Hippocampal formation (tissue), 2 donors: ENCODE measurements around the gene ZBTB17.
"Not testable (repeated sequence)": the region's sequence is repeated elsewhere in the genome, so short reads cannot be mapped to it uniquely, and the experiment has no call there.

ENCODE experiments used
- DNase-seq, 2 donors: peaks; one replicate each; lab custom pipeline; 2025; lab: John Stamatoyannopoulos, UW

The ZBTB17 gene

DNA sequence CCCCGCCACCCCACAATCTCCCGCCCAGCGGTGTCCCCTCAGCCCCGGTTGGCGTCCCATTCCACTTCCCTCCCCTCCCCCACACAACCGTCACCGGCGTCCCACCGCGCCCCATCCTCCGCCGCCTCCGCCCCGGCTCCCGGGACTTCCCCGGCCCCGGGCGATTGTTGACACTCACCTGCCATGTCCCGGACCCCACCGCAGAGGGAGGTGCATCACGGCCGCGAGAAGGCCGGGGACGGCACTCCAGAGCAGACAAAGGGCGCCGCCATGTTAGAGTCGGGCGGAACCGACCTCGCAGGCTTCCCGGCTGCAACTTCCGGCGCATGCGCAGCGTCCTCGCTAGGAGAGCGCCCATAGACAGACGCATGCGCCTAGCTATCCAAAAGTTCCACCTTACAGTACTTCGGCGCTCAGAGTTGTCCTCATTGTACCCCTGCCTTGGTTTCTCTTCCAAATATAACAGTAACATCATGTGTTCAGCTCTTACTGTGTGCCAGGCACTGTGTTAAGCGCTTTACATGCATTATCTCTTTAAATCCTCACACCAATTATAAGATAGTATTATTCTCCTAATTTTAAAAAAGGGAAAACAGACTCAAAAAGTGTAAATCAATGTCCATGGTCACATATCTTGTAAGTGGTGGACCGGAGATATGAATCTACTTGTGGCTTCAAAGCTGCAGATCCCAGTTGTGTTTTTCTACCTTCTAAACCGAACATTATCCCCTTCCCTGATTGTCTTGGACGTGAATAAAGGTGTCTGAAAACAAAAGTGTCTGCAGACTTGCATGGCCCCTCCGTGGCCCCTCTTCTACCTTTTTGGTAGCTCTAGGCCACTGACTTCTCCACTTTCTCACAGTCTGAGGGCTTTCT lies at the start of gene ZBTB17:
ZBTB17 (minus strand) TSS at position 297 of the 876 bp plus-strand sequence. CDS start 27,606 bp downstream, outside the sequence.
- DNase-seq, result peak; percentile 83 to 90

DNA sequence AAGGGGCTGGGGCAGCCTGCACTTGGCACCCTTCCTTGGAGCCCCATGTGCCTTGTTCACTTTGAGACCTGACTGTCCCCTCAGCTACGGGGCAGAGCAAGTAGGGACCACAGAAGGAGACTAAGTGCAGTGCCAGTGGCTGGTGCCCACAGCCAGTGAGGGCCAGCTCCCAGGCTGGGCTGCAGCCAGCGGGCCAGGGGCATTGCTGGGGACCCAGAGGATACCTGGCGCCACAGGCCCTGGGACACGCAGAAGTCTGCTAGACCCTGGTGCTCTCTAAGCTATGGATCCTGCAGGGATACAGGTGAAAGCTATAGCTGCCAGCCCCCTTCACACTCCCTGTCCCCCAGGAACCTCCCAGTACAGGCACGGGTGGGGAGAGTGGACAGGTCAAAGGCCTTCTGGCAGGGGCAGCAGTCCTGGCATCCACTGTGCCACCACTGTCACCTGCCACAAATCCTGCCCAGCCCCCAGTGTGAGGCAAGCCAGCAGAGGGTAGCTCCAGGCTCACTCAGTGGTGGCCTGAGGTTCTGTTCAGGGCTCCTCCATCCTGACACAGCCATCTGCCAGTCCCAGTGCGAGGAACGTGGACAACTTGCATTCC lies 47.3 kb upstream of the ZBTB17 start:
- no peak for DNase-seq

DNA sequence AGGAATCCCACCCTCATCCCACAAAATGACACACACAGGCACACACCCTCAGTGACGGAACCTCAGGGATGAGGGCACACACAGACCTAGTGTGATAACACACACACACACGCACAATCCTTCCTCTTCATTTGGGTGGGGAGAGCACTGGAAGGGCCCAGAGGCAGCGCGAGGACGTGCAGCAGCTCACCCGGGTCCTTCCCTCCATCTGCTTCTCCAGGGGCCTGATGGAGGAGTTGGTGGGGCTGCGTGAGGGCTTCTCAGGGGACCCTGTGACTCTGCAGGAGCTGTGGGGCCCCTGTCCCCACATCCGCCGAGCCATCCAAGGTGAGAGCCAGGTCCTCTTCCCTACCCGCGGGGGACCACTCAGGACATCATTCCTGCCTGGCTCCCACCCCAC lies 46.5 kb upstream of the ZBTB17 start:
- no peak for DNase-seq

DNA sequence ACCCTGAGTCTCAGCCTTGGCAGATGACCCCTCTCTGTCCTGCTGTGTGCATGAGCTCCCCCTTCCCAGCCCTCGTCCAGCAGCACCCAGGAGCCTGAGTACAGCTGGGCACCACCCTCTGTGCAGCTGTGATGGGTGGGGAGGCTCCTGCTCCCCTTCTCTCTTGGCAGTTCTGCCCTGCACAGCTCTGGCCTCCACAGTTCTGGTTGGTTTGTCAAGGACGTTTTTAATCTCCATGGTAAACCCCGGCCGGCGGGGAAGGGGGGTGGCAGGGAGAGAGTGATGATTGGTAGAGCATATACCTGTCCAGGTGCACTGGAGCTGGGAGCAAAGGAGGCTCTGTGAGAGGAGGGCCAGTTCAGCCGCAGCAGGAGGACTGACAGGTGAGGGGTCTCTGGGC lies 45.8 kb upstream of the ZBTB17 start, which contains the start of gene CLCNKA:
CLCNKA (plus strand) TSS at position 356 of the 400 bp plus-strand sequence. CDS start 584 bp downstream, outside the sequence.
- DNase-seq, result no peak

DNA sequence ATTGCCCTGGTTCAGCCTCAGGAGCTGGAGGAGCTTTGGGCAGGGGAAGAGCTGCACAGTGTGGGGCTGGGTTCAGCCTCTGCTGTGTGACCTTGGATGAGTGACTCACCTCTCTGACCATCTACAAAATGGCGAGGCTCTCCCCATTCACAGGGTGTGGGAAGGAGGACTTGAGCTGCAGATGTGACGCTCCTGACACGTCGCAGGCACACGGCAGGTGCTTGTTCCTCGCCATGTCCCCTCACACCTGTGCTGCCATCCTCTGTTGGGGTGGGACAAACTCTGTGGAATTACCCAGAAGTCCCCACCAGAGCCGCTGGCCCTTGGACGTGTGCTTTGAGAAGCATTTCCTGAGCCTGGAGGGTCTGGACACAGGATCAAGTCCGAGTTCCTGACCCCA lies 45.0 kb upstream of the ZBTB17 start:
- not testable (repeated sequence) for DNase-seq

DNA sequence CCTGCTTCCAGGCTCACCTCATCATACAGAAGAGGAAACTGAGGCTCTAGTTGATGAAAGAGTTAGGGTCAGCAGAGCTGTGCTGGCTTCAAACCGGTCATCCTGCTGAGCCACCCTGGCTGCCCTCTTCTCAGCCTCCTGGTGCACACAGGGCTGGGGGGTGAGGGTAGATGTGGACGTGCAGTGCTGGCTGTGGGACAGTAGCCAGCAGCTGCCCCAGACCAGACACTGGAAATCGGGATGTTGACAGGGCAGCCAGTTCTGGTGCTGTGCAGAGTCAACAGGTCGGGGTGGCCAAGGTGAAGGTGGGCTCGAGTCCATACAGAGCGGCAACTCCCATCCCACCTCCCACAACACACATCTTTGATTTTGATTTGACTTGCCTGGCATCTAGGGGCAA lies 44.4 kb upstream of the ZBTB17 start:
- no peak for DNase-seq

DNA sequence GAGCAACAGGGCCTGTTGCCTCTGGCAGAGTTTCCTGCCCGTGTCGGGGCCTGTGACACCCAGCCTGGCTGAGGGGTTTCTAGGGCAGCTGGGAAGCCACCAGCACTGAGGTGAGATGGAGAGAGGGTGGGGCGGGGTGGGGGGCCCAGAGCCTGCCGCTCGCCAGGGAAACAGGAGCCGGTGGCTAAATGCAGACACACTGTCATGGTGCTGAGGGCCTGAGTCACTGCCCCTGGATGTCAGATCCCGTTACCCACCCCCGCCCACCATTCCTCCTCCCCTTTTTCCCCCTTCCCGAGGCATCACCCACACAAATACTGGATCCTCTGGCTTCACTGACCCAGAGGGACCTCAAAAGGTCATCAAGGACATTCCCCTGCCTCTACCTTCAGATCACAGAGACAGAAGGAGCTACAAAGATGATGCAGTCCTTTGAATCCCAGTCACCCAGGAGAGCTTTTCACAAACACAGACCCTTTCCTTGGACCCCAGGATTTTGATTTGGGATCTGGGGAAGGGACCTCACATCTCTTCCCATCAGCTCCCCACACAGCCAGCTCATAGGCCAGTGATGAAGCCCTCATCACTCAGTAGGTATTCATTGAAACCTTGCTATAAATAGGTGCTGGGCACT lies 43.9 kb upstream of the ZBTB17 start:
- no peak for DNase-seq

DNA sequence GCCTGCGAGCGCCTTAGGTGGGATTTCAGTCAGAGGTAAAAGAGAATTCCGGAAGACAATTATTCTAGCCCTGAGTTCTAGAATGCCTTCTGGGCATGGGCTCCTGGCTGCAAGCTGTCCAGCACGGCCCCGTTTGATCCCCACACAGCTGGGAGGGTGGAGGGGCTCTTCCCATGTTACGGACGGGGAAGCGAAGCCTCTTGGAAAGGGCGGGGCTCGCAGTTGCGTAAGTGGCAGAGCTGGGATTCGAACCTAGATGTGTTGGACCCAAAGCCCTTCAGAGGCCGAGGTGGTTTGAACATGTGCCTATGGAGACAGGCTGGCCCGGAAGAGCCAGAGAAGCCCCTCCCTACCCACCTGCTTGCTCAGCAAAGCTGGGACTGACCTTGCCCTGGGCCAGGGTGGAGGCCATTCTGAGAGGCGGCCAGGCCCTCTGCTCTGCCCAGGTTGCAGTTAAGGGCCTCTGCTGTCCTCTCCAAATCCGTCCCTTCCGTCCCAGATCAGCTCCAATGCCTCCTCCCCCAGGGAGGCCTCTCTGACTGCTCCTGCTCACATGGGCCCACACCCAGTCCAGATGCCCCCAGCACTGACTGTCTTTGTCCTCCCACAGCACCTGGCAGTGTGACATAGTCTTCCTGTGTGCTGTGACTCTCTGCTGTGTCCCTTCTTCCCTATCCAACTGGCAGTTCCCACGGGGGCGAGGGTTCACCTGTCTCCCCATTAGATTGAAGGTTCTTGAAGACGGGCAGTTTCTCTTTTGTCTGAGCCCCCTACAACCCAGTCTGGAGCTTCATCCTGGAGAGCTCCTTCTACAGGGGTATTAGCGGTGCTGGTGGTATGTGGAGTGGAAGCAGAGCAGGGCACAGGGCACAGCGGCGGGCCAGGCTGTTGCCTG lies 43.1 kb upstream of the ZBTB17 start:
- DNase-seq, result no peak

DNA sequence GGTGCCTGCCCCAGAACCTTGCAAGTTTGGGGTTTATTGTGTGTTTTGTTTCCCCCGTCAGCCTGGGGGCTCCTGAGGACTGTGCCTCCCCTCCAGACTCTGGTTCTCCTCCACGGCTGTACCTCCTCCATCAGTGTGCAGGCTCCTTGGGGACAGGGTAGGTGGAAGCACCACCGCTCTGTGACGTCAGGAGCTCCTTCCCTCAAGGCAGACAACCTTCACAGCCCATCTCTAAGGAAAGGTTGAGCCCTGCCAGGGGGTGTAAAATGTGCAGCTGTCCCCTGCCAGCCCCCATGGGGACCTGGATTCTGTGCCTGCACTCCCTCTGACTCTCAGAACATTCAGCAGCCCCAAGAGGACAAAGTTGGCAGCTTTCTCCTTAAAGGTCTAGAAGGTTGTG lies 42.4 kb upstream of the ZBTB17 start:
- DNase-seq, result no peak

DNA sequence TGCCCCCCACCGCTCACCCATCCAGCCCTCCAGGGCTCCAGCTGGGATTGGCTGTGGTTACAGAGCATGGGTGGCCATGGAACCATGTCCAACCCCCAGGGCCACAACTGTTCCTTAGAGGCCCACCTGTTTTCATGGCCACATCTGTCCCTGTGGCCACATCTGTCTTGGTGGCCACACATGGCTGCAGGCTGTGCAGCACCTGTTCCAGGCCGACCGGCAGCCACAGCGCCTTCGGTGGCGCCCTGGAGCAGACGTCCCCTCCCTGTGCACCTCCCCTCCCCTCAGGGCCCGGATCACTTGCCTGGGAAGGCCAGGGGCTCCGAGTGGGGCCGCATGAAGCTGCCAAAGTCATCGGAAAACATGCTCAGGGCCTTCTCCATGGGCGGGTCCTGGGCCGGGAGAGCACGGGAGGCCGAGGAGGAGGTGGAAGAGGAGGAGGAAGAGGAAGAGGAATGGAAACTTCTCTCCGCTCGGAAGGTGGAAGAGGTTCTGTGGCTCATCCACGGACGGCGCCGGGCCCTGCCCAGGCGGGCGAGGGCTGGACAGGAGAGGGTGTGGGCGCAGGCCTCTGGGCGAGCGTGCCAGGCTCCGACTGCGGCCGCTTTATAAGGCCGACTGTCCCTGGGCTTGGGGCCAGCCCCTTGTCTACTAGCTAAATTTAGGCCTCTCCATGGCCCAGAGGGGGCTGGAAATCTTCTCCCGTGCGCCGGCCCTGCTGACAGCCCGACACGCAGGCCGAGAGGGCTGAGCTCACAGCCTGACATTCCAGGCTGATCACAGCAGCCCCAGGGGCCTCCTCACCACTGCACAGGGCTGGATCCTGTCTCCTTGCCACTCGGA lies 41.8 kb upstream of the ZBTB17 start, which contains the start of gene HSPB7:
HSPB7 (minus strand) TSS at position 583 of the 843 bp plus-strand sequence; CDS start at position 503, 80 bp downstream.
- DNase-seq, result no peak

DNA sequence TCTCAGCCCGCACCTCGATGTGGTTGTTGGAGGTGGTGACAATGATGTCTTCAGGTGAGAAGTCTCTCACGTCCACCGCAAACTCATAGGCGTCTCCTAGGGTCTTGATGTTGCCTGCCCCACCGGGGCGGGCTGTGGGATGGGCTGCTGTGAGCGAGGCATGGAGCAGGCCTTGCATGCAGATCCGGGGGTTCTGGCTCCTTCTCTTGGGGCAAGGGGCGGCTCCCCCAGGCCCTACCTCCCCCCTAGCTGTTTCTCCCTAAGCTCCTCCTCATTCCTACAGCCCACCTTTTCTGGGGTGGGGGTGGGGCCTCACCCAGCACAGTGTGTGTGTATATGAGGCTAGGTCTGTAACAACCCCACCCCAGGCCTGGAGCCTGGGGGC lies 41.2 kb upstream of the ZBTB17 start:
- DNase-seq, result no peak

DNA sequence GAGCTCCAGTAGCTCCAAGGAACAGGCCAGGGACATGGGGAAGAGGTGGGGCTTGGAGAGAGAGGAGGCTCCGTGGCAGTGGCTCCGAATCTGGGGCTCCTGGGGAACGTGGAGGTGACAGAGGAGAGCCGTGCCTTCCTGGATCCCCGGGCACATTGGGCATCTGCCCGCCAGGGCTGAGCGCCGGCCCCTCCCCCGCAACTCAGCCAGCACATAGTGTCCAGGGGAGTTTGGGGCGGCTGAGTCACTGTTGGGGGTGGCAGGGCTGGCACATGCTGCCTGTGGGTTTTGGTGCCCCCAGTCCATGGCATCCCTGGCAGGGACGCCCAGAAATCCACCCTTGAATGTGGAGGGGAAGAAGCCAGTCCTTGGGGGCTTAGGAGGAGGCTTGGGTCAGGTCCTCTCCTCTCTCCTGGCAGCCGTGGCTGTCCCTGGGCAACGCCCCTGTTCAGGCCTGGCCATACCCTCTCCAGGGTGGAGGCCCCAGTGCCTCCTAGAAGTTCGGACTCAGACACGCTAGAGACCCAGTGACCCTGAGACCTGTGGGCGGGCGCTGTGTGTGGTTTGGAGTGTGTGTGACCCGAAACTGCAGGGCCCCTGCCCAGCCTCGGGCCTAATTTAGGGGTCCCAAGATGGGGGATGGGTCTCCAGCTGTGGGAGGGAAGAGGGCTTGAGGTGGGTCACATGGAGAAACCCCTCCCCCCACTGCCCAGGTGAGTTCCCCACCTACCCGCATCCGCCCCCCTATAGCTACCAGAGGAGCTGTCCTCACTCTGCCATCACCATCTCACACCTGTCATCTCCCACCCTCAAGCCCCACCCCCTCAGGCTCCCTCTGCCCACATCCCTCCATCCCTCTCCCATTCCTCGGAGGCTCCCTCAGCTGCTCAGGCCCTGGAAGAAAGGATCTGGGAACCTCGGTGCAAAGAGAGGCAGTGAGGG lies 40.3 kb upstream of the ZBTB17 start:
- DNase-seq, result no peak

DNA sequence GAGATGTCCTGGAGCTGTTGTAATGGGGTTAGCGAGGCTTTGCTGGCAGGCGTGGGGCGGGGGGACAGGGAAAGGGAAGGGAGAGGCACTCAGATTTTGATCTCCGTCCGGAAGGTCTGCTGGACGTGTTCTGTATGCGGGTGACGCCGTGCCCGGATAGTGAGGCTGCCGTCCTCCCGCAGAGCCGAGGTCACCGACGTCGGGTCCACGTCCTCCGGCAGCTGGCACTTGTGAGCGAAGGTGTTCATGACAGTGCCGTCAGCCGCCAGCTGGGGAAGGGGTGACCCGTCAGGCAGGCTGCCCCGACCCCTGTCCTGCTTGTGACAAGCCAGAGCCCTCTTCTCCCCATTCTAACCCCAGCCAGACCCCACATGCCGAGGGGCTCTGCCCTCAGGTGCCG lies 39.6 kb upstream of the ZBTB17 start:
- no peak for DNase-seq

DNA sequence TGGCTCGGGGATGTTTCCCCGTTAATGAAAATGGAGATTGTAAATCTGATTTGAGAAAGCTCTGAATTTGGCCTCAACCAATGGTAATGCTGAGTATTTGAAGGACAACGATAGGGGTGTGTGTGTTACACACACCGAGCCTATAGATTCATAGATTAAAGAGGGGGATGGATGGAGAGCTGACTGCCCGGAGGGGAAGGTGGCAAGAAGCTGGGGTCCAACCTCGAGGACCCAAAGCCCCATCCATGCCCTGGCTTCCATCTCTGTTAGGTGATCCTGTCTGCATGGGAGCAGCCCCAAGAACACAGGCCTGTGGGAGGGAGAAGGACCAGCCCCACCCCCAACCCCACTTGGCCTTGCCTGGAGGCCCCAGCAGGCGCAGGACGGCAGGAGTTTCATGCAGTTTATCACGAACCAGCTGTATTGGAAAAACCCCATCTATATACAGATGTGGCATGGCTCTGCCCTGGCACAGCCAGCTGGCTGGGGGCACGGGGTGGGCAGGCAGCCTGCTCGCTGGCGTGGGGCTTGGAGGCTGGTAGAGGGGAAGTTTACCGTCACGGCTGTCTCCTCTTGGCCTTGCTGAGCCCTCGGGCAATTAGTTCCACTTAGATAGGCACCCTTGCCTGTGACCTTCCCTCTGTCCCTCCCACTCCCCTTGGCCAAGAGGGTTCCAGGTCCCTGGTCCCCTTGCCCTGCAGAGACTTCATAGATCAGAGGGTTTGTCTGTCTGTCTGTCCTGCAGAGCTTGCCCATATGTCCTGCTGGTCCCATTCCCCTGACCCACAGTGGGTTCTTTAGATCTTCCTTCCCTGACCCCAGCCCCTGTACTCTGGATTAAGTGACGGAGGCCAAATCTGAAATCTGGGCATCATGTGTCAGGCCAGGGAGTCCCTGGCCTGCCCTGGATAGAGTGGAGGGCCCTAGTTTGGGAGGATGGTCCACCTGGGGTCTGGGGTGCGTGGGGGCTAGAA lies 38.9 kb upstream of the ZBTB17 start:
- DNase-seq, result no peak

DNA sequence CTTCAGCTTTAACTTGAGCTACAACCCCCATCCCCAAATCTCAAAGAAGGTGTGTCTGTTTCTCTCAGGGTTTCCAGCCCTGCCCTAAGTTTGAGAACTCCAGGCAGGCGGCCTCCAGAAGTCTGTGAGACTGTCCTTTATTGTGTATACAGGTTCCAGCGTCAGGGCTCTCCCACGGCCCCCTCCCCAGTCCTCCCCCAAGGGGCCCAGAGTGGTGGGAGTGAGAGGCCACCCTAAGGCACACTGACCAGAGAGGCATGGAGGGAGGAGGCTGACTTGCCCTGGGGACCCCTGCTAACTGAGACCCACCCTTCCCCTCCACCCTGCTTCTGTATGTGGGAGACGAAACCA lies 38.0 kb upstream of the ZBTB17 start:
- DNase-seq, result no peak

DNA sequence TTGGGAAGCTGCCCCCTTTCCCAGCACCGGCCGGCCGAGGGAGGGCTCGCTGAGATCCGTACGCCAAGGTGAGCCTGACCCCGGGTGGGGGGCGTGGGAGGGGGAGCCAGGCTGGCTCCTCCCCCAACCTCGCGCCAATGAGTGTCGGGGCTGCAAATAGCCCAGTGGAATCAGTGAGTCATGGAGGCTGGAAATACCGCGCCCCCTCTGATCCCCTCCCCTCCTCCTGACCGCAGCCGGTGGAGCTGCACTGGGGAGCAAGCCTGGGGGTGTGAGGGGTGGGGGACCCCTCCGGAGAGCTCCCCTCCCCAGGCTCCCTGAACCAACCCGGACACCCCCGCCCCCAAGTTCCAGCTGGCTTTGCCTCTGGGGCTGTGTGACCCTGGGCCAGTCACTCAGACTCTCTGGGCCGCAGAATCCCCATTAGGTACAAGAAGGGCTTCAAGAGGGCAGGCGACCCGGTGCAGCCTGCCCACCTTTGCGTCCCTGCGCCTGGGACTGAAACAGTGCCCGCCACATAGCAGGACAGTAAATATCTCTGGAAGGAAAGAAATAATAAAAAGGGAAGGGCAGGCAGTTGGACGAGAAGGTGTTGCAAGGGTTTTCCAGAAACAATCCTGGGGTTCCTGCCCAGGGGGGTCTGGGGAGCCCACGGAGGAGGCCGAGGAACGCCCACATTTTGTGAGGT lies 37.5 kb upstream of the ZBTB17 start:
- DNase-seq, result no peak

DNA sequence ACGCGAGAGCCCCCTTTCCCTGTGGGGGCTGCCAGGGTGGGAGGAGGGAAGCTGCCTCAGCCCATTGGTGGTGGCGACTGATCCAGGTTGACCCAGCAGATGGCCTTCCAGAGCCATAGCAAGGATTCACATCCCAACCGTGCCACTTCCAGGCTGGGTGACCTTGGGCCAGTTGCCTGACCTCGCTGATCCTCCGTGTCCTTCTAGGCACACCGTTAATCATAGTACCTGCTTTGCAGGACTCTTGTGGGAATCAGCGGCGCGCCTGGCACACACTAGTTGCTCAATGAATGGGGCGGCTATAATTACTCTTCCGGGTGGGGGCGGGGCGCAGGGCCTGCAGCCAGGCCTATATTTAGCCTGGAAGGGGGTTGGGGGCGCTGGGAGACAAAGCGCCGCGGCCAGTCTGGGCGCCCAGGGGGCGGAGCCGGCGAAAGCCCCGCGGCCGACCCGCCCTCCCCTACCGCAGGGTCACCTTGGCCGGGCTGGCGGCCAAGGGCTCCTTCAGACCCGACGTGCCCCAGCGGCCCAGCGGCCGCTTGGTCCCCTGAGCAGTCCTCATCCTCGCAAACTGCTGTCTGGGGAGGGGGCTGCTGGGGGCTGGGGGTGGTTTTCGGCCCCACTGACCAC lies 36.8 kb upstream of the ZBTB17 start:
- DNase-seq, result no peak
